ENCODE results near the gene MVP.

Gene MVP

DNA sequence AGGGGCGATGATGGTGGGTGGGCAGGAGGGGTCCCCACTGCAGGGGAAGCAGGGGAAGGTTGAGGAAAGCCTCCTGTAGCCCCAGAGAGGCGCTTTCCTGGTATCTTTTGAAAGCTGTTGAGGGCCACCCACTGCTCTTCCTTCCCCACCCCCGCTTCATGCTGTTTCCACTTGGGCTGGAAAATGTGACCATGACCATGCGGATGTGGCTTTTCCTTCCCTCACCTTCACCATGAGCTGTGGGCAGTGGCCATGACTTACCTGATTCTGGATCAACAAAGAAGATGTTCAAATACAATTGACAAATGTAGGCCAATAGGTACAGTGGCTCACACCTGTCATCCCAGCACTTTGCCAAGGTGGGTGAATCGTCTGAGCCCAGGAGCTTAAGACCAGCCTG, 13.8 kb downstream of the MVP start:
- DNase-seq (ENCODE audit: low spot score in 2 of 2) (no peak), ATAC-seq (ENCODE audit: low read depth) (no peak)
- Mint-ChIP-seq H3K27me3 (no peaks in the 10 kb centered on the region), H3K36me3 (peaks cover 22% of the 10 kb centered on the region), H3K4me1 (peaks cover 4% of the 10 kb centered on the region), H3K4me3 (no peak overlapping the region), H3K27ac (no peak overlapping the region), H3K9me3 (no peaks in the 10 kb centered on the region)

- Mint-ChIP-seq H3K4me3 (no peak overlapping the region), H3K9me3 (no peaks in the 10 kb centered on the region), H3K27ac (no peak overlapping the region), H3K36me3 (peaks cover 26% of the 10 kb centered on the region), H3K27me3 (no peaks in the 10 kb centered on the region), H3K4me1 (no peaks in the 10 kb centered on the region)
- DNase-seq (ENCODE audit: low spot score in 2 of 2): no peak
- no peak for ATAC-seq (ENCODE audit: low read depth)
Measured at GRCh38 chr16:29835926-29836325, 15.7 kb downstream of the MVP start.

DNA sequence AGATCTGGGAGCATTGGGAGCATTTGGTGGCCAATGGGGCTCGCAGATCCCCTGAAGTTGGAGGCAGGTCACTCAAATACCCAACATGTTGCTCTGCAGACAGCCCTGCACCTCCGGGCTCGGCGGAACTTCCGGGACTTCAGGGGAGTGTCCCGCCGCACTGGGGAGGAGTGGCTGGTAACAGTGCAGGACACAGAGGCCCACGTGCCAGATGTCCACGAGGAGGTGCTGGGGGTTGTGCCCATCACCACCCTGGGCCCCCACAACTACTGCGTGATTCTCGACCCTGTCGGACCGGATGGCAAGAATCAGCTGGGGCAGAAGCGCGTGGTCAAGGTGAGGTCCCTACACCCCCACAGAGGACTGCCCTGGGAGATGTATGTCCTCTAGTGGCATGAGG, 16.4 kb downstream of the MVP start:
- Mint-ChIP-seq H3K36me3 (peaks cover 27% of the 10 kb centered on the region), H3K27ac (no peak overlapping the region), H3K4me1 (no peaks in the 10 kb centered on the region), H3K9me3 (no peaks in the 10 kb centered on the region), H3K27me3 (no peaks in the 10 kb centered on the region), H3K4me3 (no peak overlapping the region)
- no peak for DNase-seq (ENCODE audit: low spot score in 2 of 2)
- ATAC-seq (ENCODE audit: low read depth): no peak

DNA sequence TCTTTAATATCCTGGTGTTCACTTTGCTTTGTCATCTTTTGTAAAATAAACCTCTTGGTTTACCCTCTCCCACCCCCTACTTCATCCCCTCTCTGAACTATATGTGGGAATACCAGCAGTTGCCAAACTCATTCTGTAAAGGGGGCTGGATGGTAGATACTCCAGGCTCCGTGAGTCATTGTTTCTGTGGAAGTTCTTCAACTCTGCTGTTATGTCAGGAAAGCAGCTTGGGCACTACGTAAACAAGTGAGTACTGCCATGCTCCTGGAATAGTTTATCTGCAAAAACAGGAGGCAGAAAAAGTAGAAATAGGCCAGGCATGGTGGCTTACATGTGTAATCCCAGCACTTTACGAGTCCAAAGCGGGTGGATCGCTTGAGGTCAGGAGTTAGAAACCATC, 17.6 kb downstream of the MVP start:
- Mint-ChIP-seq H3K27ac (no peak overlapping the region), H3K27me3 (no peaks in the 10 kb centered on the region), H3K4me1 (no peaks in the 10 kb centered on the region), H3K4me3 (no peak overlapping the region), H3K9me3 (no peaks in the 10 kb centered on the region), H3K36me3 (peaks cover 23% of the 10 kb centered on the region)
- ATAC-seq (ENCODE audit: low read depth): no peak
- DNase-seq (ENCODE audit: low spot score in 2 of 2): no peak

- Mint-ChIP-seq H3K27me3 (no peaks in the 10 kb centered on the region), H3K36me3 (peaks cover 23% of the 10 kb centered on the region), H3K4me1 (no peaks in the 10 kb centered on the region), H3K9me3 (no peaks in the 10 kb centered on the region), H3K27ac (no peak overlapping the region), H3K4me3 (no peak overlapping the region)
- ATAC-seq (ENCODE audit: low read depth): no peak
- DNase-seq (ENCODE audit: low spot score in 2 of 2): no peak
Measured at GRCh38 chr16:29839822-29840221, 19.6 kb downstream of the MVP start.

- Mint-ChIP-seq H3K4me1 (no peaks in the 10 kb centered on the region), H3K27me3 (no peaks in the 10 kb centered on the region), H3K9me3 (no peaks in the 10 kb centered on the region), H3K36me3 (peaks cover 24% of the 10 kb centered on the region), H3K4me3 (no peak overlapping the region), H3K27ac (no peak overlapping the region)
- ATAC-seq (ENCODE audit: low read depth) (no peak), DNase-seq (ENCODE audit: low spot score in 2 of 2) (no peak)
Measured at GRCh38 chr16:29840240-29840639, 20.0 kb downstream of the MVP start.

GRCh38 chr16:29841631-29842030, 21.4 kb downstream of the MVP start:
- Mint-ChIP-seq H3K27me3 (no peaks in the 10 kb centered on the region), H3K4me1 (no peaks in the 10 kb centered on the region), H3K27ac (no peak overlapping the region), H3K9me3 (no peaks in the 10 kb centered on the region), H3K36me3 (peaks cover 30% of the 10 kb centered on the region), H3K4me3 (no peak overlapping the region)
- ATAC-seq (ENCODE audit: low read depth) (no peak), DNase-seq (ENCODE audit: low spot score in 2 of 2) (no peak)

GRCh38 chr16:29842732-29843346, 22.6 kb downstream of the MVP start:
- no peak overlapping the region for H3K4me3 Mint-ChIP-seq
- no peaks in the 10 kb centered on the region for H3K9me3 Mint-ChIP-seq
- H3K27me3 Mint-ChIP-seq: no peaks in the 10 kb centered on the region
- no peak overlapping the region for H3K27ac Mint-ChIP-seq
- ATAC-seq (ENCODE audit: low read depth) (no peak), DNase-seq (ENCODE audit: low spot score in 2 of 2) (no peak)
- no peaks in the 10 kb centered on the region for H3K4me1 Mint-ChIP-seq
- peaks cover 29% of the 10 kb centered on the region for H3K36me3 Mint-ChIP-seq

DNA sequence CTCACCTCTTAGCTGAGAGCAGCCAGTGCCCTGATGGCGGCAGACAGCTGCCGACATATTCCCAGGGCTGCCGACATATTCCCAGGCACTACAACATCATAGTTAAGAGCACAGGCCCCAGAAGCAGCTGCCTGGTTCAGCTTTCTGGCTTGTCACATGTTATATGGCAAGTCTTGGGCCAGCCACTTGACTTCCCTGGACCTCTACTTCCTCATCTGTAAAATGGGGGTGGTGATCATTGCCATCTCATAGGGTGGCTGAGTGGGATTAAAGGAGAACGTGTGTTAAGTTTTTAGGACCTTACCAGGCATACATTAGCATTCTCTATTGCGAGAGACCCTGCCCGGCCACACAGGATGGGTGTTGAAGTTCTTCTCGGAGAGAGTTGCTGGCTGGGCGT, 23.7 kb downstream of the MVP start:
- DNase-seq (ENCODE audit: low spot score in 2 of 2): no peak
- Mint-ChIP-seq H3K4me3 (no peak overlapping the region), H3K4me1 (peaks cover 2% of the 10 kb centered on the region), H3K27me3 (no peaks in the 10 kb centered on the region), H3K9me3 (no peaks in the 10 kb centered on the region), H3K27ac (no peak overlapping the region), H3K36me3 (peaks cover 29% of the 10 kb centered on the region)
- ATAC-seq (ENCODE audit: low read depth): no peak

DNA sequence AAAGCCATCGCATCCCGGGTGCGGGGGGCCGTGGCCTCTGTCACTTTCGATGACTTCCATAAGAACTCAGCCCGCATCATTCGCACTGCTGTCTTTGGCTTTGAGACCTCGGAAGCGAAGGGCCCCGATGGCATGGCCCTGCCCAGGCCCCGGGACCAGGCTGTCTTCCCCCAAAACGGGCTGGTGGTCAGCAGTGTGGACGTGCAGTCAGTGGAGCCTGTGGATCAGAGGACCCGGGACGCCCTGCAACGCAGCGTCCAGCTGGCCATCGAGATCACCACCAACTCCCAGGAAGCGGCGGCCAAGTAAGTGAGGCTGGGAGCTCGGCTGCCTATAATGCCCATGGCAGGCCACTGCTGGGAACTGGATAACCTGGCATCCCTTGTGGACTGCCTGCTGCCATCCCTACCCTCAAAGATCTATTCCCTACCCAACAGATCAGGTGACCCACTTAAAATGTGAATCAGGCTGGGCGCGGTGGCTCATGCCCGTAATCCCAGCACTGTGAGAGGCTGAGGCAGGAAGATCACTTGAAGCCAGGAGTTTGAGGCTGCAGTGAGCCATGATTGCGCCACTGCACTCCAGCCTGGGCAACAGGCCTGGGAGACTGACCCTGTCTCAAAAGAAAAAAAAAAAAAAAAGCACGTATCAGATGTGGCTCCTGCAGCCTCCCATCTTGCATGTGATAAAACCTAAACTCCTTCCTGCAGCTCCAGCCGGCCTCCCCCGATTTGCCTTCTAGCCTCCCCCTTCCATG, 24.5 kb downstream of the MVP start:
- ATAC-seq (ENCODE audit: low read depth) (no peak), DNase-seq (ENCODE audit: low spot score in 2 of 2) (no peak)
- Mint-ChIP-seq H3K27ac (peak overlapping the region; percentile 76), H3K36me3 (peaks cover 24% of the 10 kb centered on the region), H3K27me3 (no peaks in the 10 kb centered on the region), H3K4me3 (no peak overlapping the region), H3K9me3 (no peaks in the 10 kb centered on the region), H3K4me1 (peaks cover 2% of the 10 kb centered on the region)

DNA sequence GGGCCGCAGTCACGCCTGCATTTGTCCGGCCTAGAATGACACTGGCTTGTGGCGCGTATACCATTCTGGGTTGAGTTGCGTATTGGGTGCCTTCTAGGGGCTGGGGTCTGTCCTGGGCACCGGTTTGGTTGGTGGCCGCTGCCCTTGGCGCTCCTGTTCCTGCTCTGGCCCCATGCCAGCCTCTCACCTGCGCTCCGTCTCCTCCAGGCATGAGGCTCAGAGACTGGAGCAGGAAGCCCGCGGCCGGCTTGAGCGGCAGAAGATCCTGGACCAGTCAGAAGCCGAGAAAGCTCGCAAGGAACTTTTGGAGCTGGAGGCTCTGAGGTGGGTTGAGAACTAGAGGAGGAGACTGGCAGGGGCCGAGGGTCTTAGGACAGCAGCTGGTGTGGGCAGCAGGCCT, 25.4 kb downstream of the MVP start:
- no peak for ATAC-seq (ENCODE audit: low read depth)
- Mint-ChIP-seq H3K4me3 (no peak overlapping the region), H3K27me3 (no peaks in the 10 kb centered on the region), H3K36me3 (peaks cover 21% of the 10 kb centered on the region), H3K4me1 (peaks cover 2% of the 10 kb centered on the region), H3K9me3 (no peaks in the 10 kb centered on the region), H3K27ac (peak overlapping the region; percentile 76)
- DNase-seq (ENCODE audit: low spot score in 2 of 2): no peak

GRCh38 chr16:29848420-29849297, 28.4 kb downstream of the MVP start:
- Mint-ChIP-seq H3K27me3 (no peaks in the 10 kb centered on the region), H3K9me3 (no peaks in the 10 kb centered on the region), H3K4me1 (peaks cover 2% of the 10 kb centered on the region), H3K4me3 (no peak overlapping the region), H3K36me3 (peaks cover 16% of the 10 kb centered on the region), H3K27ac (no peak overlapping the region)
- peak; percentile 66 to 70 for DNase-seq (ENCODE audit: low spot score in 2 of 2)
- peak; percentile 90 for ATAC-seq (ENCODE audit: low read depth)

GRCh38 chr16:29849505-29849904, 29.2 kb downstream of the MVP start:
- Mint-ChIP-seq H3K27ac (no peak overlapping the region), H3K27me3 (no peaks in the 10 kb centered on the region), H3K9me3 (no peaks in the 10 kb centered on the region), H3K4me3 (no peak overlapping the region), H3K4me1 (peaks cover 2% of the 10 kb centered on the region), H3K36me3 (peaks cover 12% of the 10 kb centered on the region)
- ATAC-seq (ENCODE audit: low read depth) (no peak), DNase-seq (ENCODE audit: low spot score in 2 of 2) (no peak)

DNA sequence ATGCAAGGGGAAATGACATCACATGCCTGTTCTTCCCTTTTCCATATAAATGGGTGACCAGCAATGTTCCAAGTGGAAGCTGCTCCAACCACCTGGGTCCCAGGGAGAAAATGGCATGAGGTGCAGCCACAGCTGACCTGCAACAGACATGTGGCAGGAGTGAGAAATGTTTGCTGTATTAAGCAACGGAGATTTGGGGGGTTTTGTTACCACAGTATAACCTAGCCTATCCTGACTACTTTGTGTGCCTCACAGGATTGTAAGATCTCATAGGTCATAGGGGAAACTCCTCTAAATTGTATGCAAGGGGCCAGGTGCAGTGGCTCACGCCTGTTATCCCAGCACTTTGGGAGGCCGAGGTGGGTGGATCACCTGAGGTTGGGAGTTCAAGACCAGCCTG, 30.7 kb downstream of the MVP start:
- no peaks in the 10 kb centered on the region for H3K27me3 Mint-ChIP-seq
- ATAC-seq (ENCODE audit: low read depth) (no peak), DNase-seq (ENCODE audit: low spot score in 2 of 2) (no peak)
- peaks cover 2% of the 10 kb centered on the region for H3K4me1 Mint-ChIP-seq
- no peak overlapping the region for H3K27ac Mint-ChIP-seq
- H3K36me3 Mint-ChIP-seq: peaks cover 4% of the 10 kb centered on the region
- H3K4me3 Mint-ChIP-seq: no peak overlapping the region
- no peaks in the 10 kb centered on the region for H3K9me3 Mint-ChIP-seq

All from memory B cell (primary cell).